NCI-H748 treated with DMSO at 0.1 percent for 48 hours (cell line): Measurements from ENCODE around the gene MBNL3.
"Not testable (repeated sequence)": the region's sequence is repeated elsewhere in the genome, so short reads cannot be mapped to it uniquely, and the experiment has no call there.

Experiments used
- DNase-seq: peaks from one replicate; lab custom pipeline; 2025; lab: John Stamatoyannopoulos, UW

The MBNL3 gene

DNA sequence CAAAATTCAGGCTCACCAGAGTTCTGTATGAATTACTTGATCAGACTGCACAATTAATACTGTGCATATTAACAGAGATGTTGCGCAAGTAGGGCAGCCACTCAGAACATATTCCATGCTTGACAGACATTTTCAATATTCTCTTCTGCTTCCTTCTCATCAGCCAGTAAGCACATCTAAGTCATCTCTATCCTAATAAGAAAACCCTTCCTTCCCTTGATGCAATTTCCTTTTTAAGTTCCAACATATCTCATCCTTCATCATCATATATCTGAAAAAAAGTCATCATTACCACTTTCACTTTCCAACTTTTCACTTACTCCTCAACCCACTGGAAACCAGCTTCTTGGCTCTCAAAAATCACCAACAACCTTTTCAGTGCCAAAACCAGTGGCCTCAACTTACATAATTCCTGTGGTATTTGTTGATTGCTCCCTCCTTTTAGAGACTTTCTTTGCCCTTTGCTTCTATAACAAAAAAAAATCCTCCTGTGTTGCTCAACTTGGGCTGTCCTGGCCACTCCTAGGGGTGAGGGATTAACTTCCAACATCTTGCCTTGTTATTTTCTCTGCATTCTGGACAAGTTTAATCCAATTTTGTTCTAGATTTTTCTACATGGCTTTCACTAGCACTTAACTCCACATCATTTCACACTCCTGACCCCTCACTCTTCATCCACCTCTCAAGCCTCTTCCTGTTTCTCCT is 14.1 kb downstream of the MBNL3 start:
- DNase-seq: no peak

GRCh38 chrX:132472397-132472796 is 16.4 kb downstream of the MBNL3 start:
- no peak for DNase-seq

- no peak for DNase-seq
Measured at GRCh38 chrX:132470831-132471230, 18.0 kb downstream of the MBNL3 start.

GRCh38 chrX:132470179-132470578 is 18.7 kb downstream of the MBNL3 start:
- DNase-seq: no peak

GRCh38 chrX:132468454-132468853 is 20.4 kb downstream of the MBNL3 start:
- DNase-seq: no peak

DNA sequence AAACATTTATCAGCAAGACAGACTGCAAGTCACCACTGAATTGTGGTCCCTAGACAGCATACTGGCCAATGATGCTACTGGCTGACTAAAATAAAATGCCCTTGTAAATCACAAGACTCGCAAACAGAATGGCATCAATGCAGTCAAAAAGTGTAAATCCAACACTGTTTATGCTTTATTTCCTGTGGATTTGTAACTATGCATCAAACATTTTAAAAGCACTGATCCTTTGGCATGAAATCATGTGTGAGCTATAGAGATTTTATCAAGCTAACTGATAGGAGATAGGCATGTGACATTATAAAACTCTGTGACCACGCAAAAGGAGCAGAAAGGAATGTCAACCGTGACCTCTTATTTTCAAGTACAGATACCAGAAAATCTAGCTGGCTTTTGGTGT is 20.8 kb downstream of the MBNL3 start:
- no peak for DNase-seq

GRCh38 chrX:132467026-132467425 is 21.8 kb downstream of the MBNL3 start:
- no peak for DNase-seq

- DNase-seq: no peak
Measured at GRCh38 chrX:132463411-132463810, 25.4 kb downstream of the MBNL3 start.

GRCh38 chrX:132461886-132462285 is 27.0 kb downstream of the MBNL3 start:
- DNase-seq: no peak

DNA sequence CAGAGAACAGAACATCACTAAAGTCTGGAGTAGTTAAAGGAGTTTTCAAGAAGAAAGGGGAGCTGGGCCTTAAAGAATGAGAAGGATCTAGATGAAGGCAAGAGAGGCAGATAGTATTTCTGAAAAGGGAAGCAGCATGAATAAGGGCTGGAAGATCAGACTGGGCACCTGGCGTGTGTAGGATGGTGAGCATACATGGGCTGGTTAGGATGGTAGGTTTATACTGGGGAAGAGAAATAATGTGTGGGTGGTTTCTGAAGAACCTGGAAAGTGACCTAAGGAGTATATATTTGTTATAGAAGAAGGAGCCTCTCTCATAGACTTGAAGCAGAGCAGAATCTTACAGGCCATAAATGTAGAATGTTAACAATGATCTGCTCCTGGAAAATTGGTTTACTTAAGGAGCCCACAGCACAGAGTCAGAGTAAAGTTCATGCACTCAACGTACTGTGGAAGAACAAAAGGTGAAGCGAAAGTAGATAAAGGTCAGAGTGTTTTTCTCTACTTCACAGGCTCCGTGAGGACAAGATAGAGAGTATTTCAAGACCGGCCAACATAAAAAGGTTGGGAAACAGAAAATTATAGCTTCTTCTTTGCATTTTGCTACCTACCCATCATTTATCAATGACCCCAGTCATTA is 35.8 kb downstream of the MBNL3 start:
- DNase-seq: no peak

DNA sequence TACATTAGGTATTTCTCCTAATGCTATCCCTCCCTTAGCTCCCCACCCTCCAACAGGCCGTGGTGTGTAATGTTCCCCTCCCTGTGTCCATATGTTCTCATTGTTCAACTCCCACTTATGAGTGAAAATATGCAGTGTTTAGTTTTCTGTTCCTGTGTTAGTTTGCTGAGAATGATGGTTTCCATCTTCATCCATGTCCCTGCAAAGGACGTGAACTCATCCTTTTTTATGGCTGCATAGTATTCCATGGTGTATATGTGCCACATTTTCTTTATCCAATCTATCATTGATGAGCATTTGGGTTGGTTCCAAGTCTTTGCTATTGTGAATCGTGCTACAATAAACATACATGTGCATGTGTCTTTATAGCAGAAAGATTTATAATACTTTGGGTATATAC is 42.9 kb downstream of the MBNL3 start:
- DNase-seq: not testable (repeated sequence)

- no peak for DNase-seq
Measured at GRCh38 chrX:132444936-132445335, 43.9 kb downstream of the MBNL3 start.

DNA sequence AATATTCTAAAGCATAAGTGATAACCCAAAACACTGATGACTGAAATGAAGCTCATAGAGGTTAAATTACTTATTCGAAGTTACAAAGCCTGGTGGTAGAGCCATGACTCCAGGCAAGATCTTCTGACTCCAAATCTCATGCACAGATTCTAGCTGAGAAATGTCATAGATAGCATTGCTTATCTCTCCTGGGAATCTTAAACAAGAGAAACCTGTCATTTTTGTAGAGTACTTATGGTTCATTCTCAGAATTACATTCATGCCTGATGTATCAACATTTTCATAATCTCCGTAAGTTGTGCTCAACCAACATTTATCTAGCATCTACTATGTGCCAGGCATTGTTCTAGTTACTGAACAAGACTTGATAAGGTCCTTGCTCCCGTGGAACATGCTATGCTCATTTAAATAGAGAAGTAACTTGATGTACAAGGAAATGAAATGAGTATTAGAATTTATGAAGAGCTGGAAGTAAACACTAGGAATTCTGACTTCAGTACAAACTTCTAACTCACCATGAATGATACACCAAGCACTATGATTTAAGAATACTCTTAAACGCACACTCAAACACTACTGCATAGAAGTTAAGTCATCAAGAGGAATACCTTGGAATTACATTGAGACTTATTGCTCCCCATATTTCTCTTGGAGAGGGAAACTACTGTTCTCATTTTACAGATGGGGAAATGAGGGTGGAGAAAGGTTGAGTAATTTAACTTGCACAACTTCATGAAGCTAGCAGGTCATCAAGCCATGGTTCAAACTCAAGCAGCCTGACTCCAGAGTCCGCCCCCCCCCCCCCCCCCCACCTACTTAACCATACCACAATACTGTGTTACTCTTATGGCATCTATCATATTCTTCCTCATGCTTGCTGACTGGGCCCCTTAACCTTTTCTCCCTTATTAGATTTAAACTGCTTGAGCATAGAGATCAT is 45.4 kb downstream of the MBNL3 start:
- DNase-seq: no peak

DNA sequence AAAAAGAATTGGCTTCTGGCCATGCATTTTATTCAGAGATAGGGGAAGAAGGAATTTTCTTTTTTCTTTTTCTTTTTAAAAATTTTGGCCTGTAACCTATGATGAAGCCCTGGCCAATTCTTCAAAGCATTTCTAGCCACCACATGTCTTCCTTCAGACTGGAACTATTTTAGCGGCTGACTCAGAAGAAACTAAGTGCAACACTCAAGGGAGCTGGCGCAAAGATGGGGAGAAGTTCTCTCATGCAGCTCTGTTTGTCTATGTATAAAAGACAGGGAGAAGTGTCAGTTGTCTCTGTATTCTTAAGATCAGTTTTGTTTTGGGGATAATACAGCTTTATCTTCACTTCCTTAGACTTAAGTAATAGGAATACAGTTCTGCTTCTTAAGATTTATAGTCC is 46.1 kb downstream of the MBNL3 start:
- no peak for DNase-seq

DNA sequence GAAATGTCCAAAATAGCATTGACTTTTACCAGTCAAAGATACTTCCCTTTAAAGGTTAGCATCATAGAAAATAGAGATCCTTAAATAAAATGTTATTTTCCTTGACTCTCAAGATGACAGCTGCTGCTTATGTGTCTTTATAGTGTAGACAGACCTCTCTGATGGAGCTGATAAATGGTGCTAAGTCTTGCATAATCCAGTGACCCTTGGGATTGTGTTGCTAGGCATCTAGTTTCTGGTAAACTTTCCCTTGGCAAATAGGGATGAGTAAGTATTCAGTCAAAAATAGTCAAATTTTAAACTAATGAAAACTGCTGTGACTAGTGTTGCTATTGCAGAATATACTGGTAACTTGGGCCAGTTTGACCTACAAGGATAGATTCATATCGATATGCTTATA is 53.6 kb downstream of the MBNL3 start:
- no peak for DNase-seq

GRCh38 chrX:132433551-132433950 is 55.3 kb downstream of the MBNL3 start:
- DNase-seq: no peak

- no peak for DNase-seq
Measured at GRCh38 chrX:132433001-132433400, 55.8 kb downstream of the MBNL3 start.

GRCh38 chrX:132428896-132429295 is 59.9 kb downstream of the MBNL3 start:
- DNase-seq: no peak

GRCh38 chrX:132426695-132427281 is 62.0 kb downstream of the MBNL3 start:
- no peak for DNase-seq

DNA sequence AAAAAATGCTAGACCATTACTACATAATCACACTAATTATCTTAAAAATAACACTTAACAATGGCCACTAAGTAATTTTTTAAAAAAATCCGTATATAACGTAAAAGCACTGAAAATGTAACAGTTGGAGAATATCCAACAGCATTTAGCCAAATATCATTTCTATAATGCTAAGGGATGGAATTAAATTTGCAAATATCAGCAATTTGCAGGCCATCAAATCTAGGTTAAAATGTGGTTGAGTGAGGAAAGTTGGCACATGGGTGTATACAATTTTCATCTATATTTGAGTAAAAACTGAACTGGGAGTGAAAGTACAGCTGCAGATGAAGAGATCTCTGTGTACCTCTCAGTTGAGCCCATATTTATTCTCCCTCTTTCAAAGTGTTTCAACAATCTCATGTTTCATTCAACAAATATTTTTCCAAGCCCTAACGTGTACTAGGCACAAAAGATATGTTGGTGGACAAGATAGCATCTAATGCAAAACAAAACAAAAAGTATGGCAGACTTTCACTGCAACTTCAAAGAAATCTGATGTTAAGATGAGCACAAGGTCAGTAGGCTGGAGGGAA is 63.0 kb downstream of the MBNL3 start:
- no peak for DNase-seq

DNA sequence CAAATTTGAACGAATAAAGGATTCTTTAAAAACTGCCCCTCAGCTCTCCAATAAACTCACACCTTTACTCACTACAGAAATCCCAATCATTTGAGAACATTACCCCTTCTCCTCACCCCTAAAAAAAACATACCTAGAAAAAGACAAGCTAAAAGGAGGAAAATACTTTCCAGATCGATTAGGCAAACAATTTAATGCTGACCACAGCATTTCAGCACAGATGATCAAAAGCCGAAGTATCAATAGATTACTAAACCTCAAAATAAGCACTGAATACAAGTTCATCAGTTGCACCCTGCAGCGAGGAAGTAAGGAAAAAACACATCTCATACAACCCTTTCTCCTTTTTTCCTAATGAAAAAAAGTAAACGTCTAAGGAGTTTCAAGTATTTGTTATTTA is 65.5 kb downstream of the MBNL3 start:
- DNase-seq: no peak

DNA sequence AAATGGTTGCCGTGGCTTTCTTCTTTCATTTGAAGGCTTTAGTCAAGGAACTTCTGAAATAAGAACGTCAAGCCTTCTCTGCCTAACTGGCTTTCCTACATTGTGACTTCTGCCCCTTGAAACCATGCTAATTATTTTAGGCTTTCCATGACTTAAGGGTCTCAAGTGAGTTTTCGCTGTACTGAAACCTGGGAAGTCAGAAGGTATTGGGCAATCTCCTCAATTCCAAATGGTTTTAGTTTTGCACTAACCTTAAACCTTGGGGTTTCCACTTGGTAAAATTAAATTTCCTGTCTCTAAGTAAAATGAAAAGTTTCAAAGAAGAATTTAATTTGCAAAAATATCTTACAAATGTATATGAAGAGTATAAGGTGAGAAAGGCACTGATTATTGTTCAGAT is 73.8 kb downstream of the MBNL3 start:
- no peak for DNase-seq
